Stimulated activated CD8-positive, alpha-beta memory T cell treated with anti-CD3 and anti-CD28 coated beads, Interleukin-12 subunit alpha, Interleukin-12 subunit beta, amount 100 ng/mL, for 4 hours (primary cell): ENCODE data around the gene TRERF1.

Source experiments
- DNase-seq: peaks from one replicate; pipeline ENCODE4 v3.0.0-alpha.2; 2020; ENCODE audit warnings: low read depth

Gene TRERF1

DNA sequence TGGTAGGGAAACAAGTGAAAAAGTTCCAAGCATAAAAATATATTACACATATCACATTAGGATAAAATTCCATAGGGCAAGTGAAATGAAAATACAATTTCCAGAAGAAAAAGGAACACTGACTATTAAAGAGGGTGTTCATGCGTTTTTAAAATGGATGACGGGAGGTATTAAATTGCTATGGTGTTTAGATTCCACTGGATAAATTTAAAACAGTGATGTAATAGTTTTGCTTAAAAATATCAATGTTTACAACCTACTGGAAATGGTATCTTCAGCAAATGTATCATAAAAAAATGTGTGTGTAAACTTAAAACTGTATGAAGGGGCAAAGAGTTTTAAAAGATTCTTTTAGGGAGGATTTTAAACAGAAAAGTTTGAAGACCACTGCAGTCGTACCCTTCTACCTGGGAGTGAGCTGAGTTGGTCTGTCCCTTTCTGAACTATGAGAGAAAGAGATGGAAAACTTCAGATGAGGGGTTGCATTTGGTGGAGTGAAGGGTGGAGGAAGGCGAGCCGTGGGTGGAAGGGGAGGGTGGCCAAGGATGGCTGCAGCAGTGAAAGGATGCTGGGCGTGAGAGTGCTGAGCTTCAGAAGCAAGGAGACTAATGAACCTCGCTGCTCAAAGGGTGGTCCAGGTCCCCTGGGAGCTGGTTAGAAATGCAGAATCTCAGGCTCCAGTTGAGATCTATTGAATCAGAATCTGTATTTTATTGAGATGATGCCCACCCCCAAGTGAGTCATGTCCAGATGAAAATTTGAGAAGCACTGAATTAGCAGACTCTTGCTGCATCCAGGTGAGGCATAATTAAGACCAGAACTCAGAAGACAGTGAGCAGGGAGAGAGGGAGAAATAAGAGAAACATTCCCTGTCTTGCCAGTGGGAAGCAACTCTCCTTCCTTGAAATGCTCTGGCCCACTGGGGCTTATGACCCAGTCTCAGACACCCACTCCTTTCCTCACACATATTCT lies 179.6 kb downstream of the TRERF1 start:
- no peak for DNase-seq

DNA sequence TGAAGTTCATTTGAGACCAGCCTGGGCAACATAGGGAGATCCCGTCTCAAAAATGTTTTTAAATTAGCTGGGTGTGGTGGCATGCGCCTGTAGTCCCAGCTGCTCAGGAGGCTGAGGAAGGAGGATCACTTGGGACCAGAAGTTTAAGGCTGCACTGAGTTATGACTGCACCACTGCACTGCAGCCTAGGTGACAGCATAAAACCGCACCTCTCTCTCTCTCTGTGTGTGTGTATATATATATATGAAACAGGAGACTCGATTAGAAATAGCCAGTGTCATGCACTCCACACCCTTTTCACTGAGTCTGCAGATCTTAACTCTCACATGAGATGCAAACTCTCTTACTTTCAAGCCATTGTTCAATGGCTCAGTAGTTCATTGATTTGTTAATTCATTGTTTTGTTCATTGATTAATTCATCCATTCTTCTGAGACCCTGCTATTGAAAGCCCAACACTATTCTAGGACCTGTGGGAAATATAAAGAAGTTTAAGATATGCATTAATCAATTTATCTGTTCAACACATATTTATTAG lies 181.7 kb downstream of the TRERF1 start:
- no peak for DNase-seq

DNA sequence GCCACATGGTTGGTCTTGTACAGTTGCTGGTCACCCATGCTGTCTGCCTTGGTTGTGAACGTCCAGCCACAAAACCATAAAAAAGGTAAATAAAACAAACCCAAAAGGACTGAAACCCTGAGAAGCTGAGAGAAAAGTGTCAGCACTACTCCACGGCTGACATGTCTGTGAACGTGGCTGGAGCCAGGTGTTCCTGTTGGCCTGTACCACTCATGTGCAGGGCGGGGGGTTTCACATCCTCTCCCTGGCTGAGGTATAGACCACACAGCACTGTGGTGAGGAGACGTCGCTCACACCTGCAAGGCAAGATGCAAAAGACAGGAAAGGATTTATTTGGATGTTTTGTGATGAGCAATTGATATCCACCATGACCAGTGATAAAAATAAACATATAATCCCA lies 182.2 kb downstream of the TRERF1 start:
- no peak for DNase-seq

DNA sequence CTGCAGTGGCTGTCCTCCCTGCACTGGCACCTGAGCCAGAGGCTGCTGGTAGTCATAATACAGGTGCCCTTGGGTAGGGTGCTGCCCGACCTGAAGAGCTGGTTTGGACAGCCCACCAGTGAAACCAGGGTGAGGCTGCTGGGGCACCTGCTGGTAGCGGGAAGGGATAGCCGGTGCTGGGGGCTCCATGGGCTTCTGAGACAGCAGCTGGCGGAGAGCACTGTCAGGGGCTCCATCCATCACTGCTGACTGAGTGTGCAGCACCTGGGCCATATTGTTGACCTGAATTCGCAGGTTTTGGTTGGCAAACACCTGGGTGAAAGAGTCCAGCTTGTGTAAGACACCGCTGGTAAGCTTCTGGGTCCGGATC lies 182.9 kb downstream of the TRERF1 start:
- no peak for DNase-seq

DNA sequence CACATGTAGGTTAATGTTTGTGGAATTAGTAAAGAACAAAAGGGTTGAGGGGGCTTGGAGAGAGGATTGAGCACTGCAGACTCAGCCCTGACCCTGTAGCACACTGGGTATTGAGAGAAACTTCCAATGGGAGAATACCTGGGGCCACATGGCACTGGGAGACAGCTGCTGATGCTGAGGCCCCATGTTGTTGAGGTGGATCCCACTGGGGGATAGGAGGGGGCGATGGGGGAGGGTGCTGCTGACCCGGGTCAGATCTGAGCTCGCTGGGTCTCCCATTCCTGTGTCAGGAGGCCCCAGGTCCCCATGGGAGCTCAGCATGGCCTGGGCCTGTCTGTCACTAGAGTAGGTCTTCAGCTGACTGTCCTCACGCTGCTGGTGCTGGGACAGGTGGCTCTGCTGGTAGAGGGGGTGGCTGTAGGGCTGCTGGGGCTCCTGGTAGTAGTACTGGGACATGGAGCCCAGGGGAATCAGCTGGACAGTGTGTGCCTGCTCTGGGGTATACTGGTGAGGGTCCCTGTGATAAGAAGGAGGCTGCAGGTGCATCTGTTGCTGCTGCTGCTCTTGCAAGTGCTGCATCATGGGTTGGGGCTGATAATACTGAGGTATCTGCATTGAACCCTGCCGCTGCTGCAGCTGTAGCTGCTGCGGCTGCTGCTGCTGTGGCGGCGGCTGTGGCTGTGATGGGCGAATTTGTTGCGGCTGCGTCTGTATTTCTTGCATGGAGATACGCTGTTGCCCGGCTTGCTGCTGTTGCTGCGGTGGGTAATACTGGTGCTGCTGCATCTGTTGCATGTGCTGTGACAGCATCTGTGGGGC lies 183.5 kb downstream of the TRERF1 start:
- DNase-seq: no peak

DNA sequence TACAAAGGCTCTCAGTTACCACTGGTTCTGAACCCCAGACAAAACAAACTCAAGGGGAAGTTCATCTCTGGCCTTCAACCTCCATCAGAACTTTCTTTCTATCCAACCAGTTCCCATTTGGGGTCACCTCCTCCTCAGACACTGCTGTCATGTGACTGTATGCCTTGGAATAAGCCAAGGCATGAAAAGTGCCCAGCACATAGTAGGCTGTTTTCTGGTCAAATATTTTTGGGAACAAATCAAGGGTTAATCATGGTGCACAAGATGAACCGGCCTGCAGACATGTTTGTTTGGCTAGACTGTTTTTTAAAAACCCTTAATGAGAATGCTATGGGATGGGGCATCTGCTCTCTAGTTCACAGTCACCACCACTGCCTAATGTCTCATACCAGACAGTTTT lies 185.2 kb downstream of the TRERF1 start:
- DNase-seq: no peak

DNA sequence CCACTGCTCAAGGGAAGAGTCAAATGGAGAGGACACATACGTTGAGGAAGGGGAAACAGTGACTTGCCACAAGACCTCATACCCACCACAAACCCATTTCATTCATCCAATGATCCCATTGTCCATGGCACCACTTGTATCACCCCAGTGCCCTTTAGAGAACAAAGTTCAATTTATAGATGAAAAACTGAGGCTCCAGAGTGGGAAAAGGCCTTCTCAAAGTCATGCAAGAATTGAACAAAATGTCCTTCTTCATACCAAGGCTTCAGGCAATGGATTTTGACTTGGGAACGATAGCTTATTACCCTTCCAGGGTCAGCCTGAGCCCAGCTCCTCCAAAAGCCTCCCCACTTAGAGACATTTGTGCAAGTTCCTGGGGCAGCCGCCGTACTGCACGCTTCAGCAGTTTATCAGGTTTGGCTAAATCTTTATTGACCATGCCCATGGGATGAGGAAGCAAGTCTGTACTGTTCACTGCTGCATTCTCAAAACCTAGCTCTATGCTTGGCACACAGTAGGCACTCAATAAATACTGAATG lies 186.8 kb downstream of the TRERF1 start:
- no peak for DNase-seq

DNA sequence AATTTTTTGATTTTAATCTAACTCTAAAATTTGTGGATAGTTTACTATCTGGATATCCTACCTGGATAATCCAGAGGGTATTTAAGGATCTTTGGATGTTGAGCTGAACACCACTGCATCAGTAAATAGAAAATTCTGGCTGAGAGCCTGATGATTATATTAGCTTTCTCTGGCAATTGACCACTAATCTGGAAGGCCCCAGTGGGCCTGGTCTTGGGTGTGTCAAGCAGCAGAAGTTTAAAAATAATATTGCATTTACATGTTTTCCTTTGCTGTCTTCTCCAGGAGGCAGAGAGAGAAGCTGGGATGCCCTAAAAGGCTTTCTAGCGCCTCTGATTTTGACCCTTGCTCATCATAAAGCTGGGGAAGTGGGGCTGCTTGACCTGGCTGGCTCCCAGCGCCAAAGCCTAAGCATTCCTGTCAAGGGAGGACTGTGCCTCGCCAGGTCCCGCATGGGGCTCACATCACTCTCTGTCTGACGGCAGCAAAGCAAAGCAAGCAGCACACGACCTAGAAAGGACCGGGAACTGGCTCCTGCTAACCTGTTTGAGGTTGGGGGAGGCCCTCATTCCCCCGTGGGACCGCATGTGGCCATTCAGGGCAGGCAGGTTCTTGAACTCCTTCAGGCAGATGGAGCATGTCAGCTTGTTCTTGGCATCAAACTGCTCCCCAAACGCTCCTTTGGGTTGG lies 187.4 kb downstream of the TRERF1 start:
- no peak for DNase-seq

DNA sequence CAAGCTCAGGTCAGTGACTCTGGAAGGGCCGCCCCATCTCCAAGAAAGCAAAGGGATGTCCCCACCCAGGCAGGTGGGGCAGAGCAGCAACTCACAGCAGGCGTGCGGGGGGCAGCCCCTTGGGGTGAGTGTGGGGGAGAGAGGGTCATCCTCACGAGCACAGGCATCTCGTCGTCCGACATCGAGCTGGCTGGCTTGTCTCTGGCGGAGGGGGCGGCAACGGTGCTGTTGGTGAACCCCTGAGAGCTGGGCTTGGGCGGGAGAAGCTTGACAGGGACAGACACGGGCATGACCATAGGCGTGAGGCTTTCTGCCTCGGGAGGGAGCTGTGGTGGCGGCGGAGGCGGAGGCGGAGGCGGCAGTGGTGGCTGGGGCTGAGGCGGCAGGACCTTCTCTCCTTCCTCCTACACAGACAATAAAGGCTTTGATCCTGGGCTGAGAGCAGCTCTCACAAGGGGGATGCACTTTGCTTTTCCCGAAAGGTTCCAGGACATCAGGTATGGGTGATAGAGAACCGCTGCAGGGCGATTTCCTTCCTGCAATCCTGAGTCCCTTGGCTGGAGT lies 188.5 kb downstream of the TRERF1 start:
- no peak for DNase-seq

DNA sequence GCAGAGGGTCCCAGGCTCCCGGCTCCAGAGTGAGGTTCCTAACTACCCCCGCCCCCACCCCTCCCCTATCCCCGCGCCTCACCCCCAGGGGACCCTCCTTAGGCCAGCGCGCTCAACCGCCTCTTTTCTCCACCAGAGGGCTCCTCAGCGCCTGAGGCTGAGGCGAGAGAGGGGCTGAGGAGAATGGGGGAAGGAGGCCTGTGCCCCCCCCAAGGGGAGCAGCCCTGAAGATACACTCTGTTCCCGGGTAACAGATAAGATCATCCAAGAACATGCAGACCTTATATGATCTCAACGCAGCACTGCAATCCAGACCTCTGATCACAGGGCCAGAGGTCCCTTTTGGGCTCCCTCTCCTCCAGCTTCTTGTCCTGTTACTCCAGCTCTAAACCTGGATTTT lies 190.8 kb downstream of the TRERF1 start:
- DNase-seq: peak; percentile 20

DNA sequence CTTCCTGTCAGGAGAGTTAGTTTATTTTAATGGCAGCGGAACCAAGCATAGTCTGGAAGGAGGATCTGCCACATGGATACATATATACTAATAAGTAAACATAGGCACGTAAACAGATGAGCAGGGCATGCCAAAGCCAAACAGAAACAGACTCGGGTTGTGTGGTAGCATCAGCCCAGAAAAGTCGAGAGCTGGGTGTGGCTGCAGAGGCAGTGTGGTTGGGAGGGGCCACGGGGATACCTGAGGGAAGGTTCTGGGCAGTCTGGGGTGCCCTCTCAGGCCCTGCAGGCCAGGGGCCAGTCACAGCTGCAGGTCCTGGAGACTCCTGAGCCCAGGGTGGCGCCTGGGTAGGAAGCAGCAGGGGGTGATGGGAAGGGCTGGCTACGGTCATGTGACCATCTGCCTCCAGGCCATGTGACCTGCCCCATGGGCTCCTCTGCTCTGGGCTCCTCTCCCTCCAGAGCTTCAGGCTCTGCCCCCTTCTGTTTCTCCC lies 191.3 kb downstream of the TRERF1 start:
- DNase-seq: no peak

DNA sequence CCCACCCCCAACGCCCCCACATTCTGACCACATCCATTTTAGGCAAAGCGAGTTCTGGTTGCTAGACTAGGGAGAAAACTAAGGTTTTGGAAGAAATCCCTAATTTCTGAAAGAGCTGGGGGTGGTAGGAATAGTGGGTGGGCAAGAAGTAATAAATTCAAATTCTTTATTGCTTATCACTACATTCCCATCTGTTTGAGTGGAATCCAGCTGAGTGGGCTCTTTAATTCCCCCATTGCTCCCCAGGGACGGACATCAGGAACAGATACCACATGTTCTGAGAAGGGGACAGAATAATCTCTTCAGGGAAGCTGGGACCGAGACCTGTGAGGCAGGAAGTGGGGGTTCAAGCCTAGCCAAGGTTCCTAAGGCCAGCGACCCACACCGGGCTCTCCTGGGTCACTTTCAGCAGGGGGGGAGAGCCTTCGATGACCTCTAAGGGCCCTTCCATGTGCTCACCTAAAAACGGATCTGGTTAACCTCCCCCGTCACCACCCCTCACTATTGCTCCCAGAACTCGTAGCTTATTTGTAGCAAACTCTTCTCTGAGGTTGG lies 191.8 kb downstream of the TRERF1 start:
- DNase-seq: no peak

DNA sequence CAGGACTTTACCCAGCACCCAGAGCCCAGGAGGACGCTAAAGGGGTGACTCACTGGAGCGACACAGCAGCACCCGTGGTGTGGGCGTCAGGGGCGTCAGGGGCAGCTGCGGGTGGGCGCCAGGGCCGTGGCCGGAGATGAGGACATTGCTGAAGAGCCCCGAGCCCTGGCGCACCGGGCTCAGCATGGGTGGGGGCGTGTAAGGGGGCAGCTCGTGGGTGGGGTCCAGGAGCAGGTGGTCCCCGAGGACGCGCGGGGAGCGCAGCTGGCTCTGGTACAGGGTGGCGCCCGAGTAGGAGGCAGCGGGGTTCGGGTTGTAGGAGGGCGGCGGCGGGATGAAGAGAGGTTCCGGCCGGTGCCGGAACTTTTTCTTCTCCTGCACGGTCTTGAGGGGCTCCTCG lies 192.4 kb downstream of the TRERF1 start:
- DNase-seq: no peak

DNA sequence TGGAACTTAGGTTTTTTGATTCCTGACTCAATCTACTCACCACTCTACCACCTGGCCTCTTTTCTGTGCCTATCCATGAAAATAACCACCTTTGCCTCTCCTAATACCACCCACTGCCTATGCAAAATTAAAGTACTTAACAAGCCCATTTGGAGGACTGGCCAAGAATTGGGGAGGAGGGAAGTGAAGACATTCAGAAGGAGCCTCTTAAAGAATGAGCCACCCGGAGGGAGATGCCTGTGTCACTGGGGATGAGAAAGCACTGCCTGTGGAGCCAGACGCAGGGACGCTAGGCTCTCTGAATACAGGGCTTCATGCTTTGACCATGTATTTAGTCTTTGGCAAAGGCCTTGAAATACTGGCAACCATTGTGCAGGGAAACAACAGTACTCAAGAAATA lies 194.1 kb downstream of the TRERF1 start:
- DNase-seq: no peak

DNA sequence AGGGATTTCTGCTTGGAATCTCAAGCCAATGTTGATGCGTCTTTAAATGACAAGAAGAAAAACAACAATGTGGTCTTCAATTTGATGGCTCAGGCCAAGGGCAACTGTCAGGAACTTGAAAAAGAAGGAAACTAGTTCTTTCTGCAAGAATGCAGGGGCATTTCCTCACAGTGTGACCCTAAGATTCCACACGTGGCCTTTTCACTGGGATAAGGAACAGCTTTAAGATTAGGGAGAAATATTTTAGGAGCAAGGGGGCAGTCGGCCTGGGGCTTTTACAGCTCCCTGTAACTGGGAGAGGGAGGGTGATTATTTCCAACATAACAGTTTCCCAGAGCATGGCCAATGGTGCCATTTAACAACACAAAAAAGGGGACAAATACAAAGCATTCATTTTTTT lies 194.7 kb downstream of the TRERF1 start:
- no peak for DNase-seq

DNA sequence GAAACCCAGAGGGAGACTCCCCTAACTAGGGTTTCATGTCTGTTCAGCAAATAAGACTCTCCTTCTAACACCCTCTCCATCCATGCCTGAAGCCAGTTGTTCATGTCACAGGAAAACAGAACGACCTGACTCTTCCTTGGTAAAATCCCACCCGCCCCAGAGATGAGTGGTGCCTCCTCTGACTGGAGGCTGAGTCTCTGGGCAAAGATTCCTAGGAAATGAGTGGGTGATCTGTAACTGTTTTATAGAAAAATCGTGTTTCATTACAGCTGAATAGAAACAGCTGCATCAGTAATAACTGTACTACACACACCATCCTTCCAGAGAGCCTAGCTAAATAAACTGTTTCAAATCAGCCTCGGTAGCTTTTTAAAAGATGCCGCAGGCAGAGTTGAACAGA lies 196.7 kb downstream of the TRERF1 start:
- DNase-seq: no peak

DNA sequence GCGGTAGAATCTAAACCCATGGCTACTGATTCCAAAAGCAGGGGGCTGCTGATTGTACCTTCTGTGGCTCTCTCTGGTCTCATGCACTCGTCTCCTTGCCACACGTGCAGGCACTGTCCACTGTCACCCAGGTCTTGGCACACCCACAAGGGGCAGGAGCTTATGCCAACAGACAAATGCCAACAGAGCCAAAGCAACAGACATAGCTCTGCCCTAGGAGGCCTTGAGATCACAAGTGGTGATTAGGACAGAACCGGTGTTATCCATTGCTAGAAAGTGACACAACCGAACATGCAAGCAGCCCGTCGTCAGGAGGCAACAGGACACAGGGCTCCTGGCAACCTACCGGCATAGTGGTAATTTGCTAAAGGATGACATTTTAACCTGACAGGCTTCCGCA lies 197.2 kb downstream of the TRERF1 start:
- no peak for DNase-seq

DNA sequence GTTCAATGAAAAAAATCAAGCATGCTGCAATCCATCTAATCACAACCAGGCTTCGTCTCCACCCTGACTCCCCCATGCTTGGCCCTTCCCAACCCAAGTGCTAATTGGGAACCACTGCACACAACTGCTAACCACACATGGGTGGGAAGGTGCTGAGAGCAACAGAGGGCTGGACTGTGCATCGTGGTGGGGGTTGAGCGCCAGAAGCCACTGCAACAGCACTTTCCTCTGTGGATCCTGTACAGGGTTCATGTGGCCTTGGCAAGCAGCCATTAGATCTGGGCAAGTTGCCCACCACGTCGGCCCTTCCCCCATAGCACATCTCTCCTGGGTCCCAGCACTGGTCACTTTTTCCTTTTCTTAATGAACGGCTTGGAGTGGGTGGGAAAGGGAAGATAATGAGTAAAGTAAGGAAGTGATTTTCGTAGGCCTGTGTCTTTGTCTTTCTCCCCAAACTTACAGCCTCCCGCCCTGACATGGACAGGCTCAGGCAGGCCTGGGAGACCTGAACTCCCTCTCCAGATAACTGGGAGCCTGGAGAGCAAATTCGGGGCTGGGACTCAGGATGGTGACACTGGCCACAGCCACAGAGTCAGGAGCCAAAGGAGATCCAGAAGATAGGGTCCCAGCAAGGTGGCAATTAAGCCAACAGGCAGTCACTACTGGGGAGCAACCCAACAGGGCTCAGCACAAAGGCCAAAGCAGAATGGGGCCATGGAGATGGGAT lies 199.7 kb downstream of the TRERF1 start:
- DNase-seq: no peak

DNA sequence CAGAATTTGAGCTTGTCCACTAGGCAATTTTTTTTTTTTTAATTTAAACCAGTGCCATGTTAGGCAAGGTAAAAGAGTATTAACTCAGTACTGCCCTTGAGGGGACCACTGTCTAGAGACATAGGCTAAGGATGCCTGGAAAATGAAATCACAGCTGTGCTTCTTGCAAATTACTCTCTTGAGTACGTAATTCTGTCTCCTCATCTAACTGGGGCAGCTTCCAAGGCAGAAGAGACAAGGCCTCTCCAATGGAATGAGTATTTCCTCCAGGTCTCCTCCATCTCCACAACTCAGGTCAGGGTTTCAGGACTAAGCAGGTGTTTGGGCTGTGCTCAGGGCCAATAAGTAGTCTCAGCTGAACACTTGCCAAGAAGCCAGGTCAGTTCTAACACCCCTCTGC lies 200.2 kb downstream of the TRERF1 start:
- DNase-seq: no peak

DNA sequence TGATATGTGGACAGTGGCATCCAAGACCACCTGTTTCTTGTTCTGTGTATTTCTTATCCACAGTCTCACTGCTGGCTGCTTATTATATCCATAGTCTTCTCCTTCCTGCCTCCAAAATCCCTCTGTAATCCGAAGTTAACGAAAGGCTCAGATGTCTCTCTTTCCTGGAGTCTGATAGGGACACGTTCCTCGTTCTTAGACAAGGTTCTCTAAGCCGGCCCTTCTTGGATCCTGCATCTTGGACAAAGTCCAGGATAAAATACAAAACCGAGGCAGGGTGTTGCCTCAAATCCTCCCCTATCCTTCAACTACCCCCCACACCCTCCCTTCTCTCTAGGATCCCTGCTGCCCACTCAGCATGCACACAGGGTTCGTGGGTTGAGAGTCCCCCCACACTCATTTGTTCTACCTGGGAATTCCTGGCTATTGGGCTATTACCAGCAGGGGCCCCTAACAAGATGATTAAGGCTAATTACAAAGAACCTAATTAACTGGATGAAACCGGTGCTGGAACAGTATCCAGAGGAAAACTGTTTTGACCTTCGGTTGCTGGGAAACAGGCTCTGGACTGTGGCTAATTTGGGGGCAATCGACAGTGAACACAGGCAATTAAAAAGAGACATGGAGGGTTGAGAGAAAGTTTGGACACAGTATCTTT lies 201.3 kb downstream of the TRERF1 start:
- no peak for DNase-seq
